HG02610 (cell line): Measurements from ENCODE around the gene TMEM139.
"Not testable (repeated sequence)": the region's sequence is repeated elsewhere in the genome, so short reads cannot be mapped to it uniquely, and the experiment has no call there.

ENCODE experiments used
- ATAC-seq: cut with Tn5 transposase; IDR thresholded peaks from one replicate; pipeline ENCODE4 v1.9.1; 2021; ENCODE audit warnings: mild to moderate bottlenecking, moderate library complexity; ENCODE audit not compliant: unreplicated experiment

The TMEM139 gene

GRCh38 chr7:143287935-143288826 is 3.4 kb downstream of the TMEM139 start, which contains the start of gene CASP2:
TSS of gene CASP2 (plus strand) at chr7:143288351. CDS start at chr7:143288456, 105 bp downstream.
- peak; percentile 93 for ATAC-seq

- no peak for ATAC-seq
These were observed 4.1 kb downstream of the TMEM139 start for GRCh38 chr7:143288836-143289235.

GRCh38 chr7:143289421-143289820 is 4.7 kb downstream of the TMEM139 start:
- no peak for ATAC-seq

- not testable (repeated sequence) for ATAC-seq
These were observed 5.1 kb downstream of the TMEM139 start for GRCh38 chr7:143289888-143290287.

- no peak for ATAC-seq
These were observed 5.5 kb downstream of the TMEM139 start for GRCh38 chr7:143290293-143290692.

GRCh38 chr7:143292876-143293275 is 8.1 kb downstream of the TMEM139 start:
- no peak for ATAC-seq

GRCh38 chr7:143295870-143296269 is 11.1 kb downstream of the TMEM139 start:
- no peak for ATAC-seq

GRCh38 chr7:143296686-143297085 is 11.9 kb downstream of the TMEM139 start:
- no peak for ATAC-seq

GRCh38 chr7:143299346-143299745 is 14.6 kb downstream of the TMEM139 start:
- ATAC-seq: no peak

- ATAC-seq: no peak
These were observed 15.1 kb downstream of the TMEM139 start for GRCh38 chr7:143299840-143300239.

GRCh38 chr7:143300959-143301935 is 16.5 kb downstream of the TMEM139 start:
- ATAC-seq: no peak

- ATAC-seq: no peak
These were observed 19.0 kb downstream of the TMEM139 start for GRCh38 chr7:143303733-143304132.

- ATAC-seq: no peak
These were observed 20.2 kb downstream of the TMEM139 start for GRCh38 chr7:143304938-143305337.

GRCh38 chr7:143305423-143306070 is 20.8 kb downstream of the TMEM139 start:
- ATAC-seq: no peak

GRCh38 chr7:143308632-143309031 is 23.9 kb downstream of the TMEM139 start:
- no peak for ATAC-seq

GRCh38 chr7:143314127-143314526 is 29.4 kb downstream of the TMEM139 start:
- no peak for ATAC-seq

GRCh38 chr7:143315776-143316175 is 31.0 kb downstream of the TMEM139 start, which contains the start of gene CLCN1:
TSS of gene CLCN1 (plus strand) at chr7:143316111. CDS start at chr7:143316213, 102 bp downstream.
- ATAC-seq: no peak

GRCh38 chr7:143316492-143316891 is 31.7 kb downstream of the TMEM139 start:
- ATAC-seq: no peak

GRCh38 chr7:143318661-143319060 is 33.9 kb downstream of the TMEM139 start:
- ATAC-seq: no peak

- ATAC-seq: no peak
These were observed 35.9 kb downstream of the TMEM139 start for GRCh38 chr7:143320620-143321019.

GRCh38 chr7:143321242-143321641 is 36.5 kb downstream of the TMEM139 start:
- ATAC-seq: no peak
